Activated T-helper 1 cell treated with Interleukin-2 at 50 U/mL for 16 hours (primary cell): ENCODE results near the gene MEGF10.

ENCODE experiments used
- DNase-seq: peaks from one replicate; pipeline ENCODE4 v3.0.0-alpha.2; 2020; ENCODE audit warnings: low read depth

MEGF10 gene

DNA sequence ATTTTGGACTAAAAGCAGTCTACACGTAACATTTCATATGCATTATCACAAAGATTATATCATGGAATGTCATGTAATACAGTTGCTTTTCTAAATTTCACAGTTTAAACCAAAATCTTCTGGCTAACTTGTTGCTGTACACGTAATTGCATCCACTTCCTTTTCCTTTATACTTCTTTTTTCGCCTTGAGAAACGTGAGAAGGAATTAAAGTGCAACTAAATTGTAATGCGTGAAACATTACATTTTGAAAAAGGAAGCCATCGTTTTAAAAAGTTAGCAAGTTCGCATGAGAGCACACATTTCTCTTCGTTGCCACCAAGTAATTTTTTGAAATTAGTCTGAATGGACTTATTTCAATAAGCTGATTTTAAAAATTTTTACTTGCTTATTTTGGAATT, 80.0 kb downstream of the MEGF10 start:
- no peak for DNase-seq

DNA sequence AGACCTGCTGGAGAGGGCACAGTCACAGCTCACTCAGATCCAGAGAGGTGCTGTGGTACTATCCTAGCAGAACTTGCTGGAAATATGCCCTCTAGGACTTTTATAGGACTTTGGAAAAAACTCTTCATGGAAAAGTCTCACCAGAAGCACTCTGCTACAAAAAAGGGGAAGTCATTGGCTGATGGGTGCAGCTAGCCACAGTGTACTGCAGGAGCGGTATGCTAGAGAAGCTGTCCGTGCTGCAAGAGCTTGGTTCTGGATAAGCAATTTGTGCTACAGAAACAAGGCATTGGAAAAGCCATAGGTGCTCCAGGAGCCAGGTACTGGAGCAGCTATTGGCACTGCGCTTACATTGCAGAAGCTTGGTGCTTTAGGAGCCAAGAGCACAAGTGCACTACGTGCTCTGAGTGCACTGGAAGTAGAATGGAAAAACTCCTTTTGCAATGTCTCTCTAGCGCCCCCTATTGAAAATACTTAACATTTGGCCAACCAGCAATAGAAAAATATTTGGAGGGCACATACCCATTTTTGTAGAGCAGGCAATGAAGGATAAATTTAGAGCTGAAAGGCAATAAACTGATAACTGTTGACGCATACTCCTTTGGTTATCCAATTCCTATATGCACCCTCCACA, 83.4 kb downstream of the MEGF10 start:
- DNase-seq, result no peak

DNA sequence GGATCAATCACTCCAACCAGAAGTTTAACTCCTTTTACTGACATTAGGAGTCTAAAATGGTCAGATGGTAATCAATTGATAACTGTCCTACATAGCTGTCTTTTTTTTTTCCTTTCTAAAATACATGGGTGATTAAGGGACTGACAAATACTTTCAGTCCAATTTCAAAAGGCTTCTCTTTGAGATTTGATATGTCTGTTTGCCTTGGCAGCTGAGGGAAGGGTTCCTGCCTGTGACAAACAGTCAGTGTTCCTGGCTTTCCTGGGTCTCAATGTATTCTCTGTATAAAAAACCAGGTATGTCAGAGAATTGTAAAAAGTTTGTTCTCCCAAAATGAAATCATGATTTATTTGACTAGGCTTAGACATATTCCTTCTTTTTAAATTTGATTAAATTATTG, 84.5 kb downstream of the MEGF10 start:
- DNase-seq, result no peak

DNA sequence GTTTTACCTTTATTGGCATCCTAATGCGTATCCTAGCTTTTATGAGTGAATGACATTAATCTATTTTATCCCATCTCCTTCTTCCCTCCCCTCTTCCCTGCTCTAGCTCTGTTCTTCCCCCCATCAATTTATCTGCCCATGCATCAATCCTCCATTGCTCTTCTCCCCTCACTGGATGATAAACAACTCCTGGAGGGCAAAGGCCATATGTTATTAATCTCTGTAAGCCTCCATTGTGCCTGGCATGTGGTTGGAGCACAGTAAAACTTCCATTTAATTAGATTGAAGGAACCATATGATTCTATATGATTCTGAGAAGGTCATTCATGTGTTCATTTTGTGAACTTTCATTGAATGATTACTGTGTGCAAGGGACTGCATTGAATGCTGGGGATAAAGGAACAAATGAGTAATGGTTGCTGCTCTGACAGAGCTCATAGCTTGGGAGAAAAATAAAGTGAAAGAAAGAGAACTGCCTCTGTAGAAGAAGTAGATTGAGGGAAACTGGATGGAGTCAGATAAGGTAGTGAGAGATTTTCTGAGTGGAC, 85.0 kb downstream of the MEGF10 start:
- no peak for DNase-seq

DNA sequence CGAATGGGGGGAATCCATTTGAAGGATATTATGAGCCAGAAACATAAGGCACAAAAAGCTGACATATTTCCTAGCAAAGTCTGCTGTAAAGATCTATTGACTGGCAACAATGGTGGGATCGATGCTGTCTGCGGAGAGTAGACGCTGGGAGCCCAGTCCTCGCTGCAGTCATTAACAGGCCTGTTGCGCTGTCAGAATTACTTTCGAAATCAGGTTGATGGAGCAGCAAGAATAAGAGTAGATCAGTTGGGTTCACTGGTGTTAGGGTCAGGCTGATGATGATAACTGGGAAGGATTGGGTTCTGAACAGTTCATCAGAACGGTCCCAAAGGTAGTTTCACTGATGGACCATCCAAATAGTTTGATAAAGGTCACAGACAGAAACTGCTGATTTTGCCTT, 87.1 kb downstream of the MEGF10 start:
- no peak for DNase-seq

DNA sequence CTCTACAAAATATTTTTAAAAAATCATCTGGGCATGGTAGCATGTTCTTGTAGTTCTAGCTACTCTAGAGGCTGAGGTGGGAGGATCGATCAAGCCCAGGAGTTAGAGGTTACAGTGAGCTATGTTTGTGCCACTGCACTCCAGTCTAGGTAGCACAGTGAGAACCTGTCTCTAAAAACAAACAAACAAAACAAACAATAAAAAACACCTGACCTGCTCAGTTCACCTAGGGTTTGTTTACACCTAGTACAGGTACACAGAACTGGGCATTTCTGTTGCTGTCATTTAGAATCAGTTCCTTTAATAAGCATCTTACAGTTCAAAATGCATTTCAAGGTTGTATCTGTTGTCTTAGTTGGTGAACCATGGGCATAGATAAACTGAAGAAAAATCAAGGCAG, 95.3 kb downstream of the MEGF10 start:
- no peak for DNase-seq

DNA sequence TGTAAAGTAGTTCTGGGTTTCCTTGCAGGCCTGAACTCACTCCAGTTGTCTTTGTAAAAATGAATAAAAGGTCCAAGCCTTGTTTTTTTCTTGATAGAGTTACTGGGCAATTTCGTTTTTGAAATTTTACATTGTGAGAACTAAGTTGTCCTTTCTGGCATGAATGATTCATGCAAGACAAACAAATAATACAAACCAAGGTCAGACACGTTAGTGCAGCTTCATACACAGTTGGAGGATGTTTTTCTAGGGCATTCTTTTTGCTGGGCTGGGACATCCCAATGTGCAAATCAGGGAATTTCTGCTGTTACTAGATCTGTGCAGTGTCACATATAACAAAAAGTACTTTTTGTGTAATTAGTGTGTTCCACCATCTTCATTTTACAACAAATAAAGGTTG, 96.0 kb downstream of the MEGF10 start:
- DNase-seq, result no peak

DNA sequence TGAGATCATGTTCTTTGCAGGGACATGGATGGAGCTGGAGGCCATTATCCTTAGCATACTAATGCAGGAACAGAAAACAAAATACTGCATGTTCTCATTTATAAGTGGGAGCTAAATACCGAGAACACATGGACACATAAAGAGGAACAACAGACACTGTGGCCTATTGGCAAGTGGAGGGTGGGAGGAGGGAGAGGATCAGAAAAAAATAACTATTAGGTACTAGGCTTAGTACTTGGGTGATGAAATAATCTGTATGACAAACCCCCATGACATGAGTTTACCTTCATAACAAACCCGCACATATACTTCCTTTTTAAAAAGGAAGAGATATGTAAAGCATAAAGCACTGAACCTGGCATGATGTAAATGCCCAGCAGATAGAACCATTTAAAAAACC, 99.0 kb downstream of the MEGF10 start:
- no peak for DNase-seq

DNA sequence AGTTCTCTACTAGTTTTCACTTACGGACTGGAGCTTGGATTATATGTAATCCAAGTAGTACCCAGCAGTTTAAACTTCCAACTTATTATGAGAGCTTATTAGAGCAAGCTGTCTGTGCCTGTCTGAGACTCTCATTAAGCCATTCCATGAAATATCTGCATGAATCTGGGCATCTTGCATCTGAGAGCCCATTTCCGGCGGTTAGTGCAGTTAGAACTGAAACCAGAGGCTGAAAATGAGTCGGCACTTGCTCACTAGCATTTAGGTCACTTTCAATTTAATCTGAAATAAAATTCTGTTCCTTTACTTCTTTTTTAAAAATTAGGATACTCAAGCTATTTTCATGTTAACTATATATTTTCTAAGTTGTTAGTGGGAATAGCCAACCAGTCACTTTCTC, 102.2 kb downstream of the MEGF10 start:
- no peak for DNase-seq

DNA sequence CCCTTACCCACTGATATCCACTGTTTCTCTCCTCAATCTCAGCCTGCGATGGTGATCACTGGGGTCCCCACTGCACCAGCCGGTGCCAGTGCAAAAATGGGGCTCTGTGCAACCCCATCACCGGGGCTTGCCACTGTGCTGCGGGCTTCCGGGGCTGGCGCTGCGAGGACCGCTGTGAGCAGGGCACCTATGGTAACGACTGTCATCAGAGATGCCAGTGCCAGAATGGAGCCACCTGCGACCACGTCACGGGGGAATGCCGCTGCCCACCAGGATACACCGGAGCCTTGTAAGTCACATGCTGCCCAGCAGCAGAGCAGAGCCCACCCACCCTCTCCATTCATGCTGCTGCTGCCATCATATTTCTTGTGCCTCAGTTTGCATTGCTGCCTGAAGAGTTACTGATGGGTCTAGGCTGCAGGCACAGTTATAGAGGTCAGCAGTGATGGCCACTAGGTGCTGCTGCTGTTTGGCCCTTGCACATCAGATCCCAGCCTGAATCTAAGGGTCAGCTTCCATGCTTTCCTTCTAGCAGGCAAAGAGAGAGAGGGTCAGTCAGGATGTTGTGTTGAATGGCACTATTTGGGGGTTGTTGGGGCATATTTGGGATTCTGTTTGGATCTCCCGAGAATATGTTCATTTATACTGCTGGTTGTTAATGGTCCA, 106.0 kb downstream of the MEGF10 start:
- no peak for DNase-seq

DNA sequence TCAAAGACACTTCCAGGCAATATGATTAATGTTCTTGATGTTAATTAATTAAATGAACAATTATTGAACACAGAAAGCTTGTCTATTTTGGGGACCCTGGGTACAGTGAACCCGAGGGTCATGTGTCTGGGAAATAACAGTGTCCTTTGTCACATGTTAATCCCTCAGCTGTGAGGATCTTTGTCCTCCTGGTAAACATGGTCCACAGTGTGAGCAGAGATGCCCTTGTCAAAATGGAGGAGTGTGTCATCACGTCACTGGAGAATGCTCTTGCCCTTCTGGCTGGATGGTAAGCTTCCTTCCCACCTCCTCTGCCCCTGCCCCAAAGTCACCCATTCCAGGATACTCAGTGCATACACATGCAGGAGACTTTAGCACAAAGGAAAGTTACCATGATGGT, 107.9 kb downstream of the MEGF10 start:
- no peak for DNase-seq

DNA sequence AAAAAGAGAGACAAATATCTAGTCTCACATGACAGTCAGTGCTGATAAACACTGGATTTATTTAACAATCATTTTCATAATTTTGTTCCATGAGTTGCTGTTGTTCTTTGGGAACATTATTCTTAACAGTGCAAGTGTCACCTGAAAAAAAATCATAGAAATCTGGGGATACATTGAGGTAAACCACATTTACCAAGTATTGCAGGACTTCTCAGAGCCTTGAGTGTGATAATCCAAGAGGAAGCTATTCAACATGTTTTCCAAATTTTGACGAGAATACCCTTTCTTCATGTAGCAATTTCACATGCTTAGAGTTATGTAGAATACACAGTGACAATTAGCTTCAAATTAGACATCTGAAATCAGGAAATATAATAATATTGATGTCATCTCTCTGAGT, 108.5 kb downstream of the MEGF10 start:
- DNase-seq, result no peak

DNA sequence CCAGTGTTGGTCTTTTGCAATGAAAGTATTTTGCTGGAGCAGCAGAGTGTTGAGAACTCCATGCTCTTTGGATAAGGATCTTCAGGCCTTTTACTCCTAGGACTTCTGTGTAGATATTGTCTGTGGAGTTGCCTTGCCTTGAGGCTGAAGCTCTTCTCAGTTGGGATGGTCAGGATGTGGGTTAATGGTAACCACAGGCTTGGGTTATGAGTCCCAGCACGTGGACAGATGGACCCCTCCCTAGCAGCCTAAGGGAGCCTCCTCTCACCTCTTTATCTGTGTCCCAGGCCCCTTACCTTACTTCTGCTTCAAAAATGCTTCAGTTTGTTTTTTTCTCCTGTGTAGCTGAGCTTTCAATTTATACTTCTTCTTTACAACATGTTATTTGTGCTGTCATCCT, 109.9 kb downstream of the MEGF10 start:
- DNase-seq, result no peak

DNA sequence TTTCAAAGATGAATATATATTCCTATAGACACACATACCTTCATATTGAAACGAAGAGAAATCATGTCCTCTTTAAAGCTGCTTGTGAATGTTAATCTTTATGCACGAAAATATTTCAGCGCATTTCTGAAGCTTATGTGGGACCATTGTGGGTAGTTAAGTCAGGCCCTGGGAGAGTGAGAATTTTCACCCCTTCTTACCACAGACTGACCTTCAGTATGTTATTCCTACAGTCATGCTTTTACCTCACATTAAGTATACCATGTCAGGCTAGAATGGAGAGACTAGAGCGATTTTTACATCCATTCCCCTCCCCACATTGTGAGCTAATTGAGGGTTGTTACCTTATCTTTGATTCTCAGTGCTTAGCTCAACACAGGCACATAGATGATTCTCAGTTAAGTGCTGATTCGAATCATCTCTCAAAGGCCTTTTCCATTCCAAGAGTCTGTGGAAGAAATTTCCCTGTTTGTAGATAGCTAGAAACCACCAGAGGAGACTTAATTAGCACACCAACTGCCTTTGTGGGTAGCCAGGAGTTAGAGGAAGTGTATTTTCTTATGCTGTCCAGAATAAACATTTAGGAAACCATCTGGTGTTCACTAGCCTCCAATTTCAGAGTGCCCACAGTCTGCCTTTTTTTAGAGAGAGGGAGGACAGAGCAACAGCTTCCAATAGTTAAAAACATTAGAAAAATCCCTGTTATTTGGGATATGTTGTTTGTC, 110.5 kb downstream of the MEGF10 start:
- DNase-seq, result no peak

DNA sequence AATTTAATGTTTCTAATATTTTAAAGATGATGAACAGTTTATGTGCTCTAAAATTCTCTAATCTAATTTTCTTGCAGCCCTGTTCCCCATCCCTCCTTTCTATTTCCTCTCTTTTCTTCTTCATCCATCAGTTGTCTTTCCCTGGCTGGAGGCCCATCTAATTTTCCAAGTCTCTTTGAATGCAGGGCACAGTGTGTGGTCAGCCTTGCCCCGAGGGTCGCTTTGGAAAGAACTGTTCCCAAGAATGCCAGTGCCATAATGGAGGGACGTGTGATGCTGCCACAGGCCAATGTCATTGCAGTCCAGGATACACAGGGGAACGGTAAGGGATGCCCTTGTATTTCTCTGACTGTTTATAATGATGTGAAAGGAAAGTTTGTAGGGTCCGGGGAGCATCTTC, 111.8 kb downstream of the MEGF10 start:
- no peak for DNase-seq

DNA sequence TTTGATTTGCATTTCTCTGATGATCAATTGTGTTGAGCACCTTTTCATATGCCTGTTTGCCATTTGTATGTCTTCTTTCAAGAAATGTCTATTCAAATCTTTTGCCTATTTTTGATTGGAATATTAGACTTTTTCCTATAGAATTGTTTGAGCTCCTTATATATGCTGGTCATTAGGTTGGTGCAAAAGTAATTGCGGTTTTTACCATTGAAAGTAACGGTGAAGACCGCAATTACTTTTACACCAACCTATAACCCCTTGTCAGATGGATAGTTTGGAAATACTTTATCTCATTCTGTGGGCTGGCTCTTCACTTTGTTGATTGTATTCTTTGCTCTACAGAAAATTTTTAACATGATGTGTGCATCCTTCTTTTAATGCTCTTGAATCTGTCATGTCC, 113.6 kb downstream of the MEGF10 start:
- DNase-seq, result no peak

DNA sequence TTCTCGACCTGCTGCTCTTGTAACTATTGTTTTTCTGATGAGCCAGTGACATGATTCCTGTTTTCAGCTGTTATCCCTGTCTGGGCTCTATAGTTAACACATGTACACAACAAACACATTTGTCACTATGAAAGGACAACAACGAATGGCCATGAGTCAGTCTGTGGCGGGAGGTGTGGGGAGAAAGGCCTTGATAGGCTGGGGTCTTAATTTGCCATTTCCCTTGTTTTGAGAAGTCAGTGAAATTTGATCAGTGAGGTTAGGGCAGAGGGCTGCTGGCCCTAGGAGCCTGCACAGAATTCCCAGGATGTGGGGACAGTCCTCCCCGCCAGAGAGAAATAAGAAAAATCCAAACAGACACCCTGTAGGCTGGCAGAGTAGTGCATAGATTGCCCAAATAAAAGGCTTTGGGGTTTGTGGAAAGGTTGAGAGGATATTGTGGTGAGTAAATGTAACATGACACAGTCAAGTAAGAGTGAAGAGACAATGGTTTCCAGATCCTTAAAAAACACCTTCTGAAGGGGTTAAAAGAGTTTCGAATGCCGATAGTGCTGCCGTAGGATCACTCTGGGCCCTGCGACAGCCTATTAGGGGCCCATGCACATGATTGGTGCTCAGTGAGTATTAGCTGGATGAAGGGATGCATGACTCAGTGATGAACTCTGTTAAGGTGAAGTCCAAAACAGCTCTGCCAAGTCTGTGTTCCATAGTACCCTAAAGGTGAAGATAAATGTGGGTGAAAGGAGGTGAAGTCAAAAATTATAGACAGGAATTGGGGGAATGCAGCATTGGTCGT, 115.9 kb downstream of the MEGF10 start:
- no peak for DNase-seq

DNA sequence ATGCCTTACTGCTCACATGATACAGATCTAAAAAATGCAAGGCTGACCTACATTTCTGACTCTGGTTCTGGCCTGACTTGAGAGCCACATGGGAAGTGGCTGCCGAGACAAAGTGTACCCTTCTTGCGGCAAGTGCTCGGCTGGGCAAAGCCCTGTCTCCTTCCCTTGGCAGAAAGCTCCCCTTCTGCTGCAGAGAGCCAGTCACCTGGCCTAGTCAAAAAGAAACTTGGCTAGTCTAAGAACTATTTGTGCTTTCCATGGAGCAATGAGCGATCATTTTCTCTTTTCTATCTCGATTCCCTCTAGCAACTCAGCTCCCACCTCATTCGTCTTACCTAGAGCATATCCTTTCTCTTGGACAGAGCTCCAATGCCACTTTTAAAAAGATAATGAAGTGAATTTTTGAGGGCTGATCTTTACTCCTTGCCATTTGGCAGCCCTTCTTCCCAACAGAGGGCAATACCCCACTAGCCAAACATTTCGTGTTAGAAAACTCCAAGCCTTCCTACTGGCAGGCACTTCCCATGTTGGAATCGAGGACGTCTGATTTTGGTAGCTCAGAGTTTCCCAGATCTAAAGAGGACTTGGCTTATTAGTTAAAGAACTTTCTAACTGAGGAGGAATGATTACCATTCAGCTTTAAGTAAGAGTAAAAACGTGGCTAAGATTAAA, 118.8 kb downstream of the MEGF10 start:
- no peak for DNase-seq

DNA sequence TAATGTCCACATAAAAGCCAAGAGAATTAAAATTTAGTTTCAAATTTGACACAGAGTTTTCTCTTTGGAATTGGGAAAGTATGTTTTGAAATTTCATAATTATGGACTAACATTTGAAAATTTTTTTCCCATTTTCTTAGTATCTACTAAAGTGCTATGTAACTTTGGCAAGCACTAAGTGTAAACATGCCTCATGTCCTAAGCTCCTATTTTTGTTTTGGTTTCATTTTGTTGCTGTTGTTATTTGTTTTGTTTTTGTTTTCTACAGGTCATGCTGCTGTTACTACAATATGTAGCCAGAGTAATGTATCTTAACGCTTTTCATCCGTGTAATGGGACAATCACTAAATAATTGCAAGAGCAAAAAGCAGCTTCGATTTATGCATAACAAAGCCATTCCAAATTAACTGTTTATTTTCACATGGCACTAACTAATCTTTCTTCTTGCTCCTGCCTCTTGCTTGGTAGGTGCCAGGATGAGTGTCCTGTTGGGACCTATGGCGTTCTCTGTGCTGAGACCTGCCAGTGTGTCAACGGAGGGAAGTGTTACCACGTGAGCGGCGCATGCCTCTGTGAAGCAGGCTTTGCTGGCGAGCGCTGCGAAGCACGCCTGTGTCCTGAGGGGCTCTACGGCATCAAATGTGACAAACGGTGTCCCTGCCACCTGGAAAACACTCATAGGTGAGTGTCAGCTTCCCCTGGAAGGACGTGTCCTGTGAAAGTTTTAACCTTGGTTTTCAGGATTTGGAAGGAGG, 119.5 kb downstream of the MEGF10 start:
- no peak for DNase-seq

DNA sequence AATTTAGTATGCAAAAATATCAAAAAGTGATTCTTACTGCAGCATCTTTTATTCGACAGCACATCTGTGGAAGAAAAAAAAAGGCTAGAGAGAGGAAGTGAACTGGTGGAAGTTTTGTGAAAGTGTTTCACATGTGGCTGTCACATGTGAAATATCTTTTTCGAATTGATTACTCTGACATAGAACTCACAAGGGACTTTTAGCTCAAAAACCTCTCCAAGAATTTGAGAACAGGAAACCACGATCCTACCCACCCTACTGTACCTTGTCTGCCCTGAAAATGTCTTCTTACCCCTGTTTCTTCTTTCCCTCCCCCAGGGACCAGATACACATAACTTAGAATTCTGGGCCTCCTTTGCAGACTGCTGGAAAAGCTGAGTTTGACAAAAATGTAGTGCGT, 120.4 kb downstream of the MEGF10 start:
- DNase-seq, result no peak

DNA sequence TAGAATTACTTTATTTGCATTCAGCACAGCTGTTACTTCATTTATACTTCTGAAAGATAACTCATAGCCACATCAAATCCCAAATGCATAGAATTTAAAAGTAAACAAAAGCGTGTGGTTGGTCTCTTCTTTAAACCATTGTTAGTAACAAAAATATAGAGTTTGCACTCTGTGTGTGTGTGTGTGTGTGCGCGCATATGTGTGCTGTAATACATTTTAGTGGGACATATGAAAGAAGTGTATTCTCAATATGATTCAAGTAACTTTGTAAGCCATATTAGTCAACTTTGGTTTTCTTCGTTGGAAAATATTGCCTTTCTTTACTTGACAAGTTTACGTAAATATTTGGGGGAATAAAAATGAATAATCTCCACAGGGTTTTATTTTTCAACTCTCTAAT, 120.8 kb downstream of the MEGF10 start:
- DNase-seq, result no peak
